Measurements from ENCODE around the gene TUBB. TPM values are rescaled to one million over a fixed set of nuclear protein-coding genes. Genes with fewer than 3 reads are reported as not detected.
A peak's percentile ranks its signal among the peaks of the same experiment; 100 is the strongest.

Gene TUBB
- total and polyA plus RNA-seq, 2 of the 4 experiments (the other 2 are of a cell fraction) = 1,401 to 2,004 TPM

- peak overlapping the region; percentile 61 for H4K5ac ChIP-seq (ENCODE audit: low read depth, low read length)
- H3K18ac ChIP-seq (ENCODE audit: low read depth, low read length) = peak overlapping the region; percentile 92
- dilution Hi-C loops (cut with HindIII; ENCODE audit: low sequenced_read_pairs, unreplicated experiment) = no loop called here
- H4K20me1 ChIP-seq (ENCODE audit: insufficient read depth, low read length) = peaks cover 70% of the 10 kb centered on the region
- ATAC-seq (ENCODE audit: low read depth) (no peak), DNase-seq (no peak)
- in situ Hi-C loops (cut with MboI; ENCODE audit: low sequenced_read_pairs) = loop anchor here (5.0 kb wide), 1 partner anchor 38 kb away; the partner anchor contains the start of gene TUBB
- peak overlapping the region; percentile 96 for H2BK5ac ChIP-seq (ENCODE audit: low read depth, low read length, poor library complexity, severe bottlenecking)
- peak overlapping the region; percentile 98 for H3K4ac ChIP-seq (ENCODE audit: low read depth, low read length)
- 18% methylated on average over 1 of the region's 2 CpGs; no CpG with 5 or more reads in 1 of the 2 experiments for WGBS, 2 experiments (ENCODE audit: extremely low coverage in 2 of 2, insufficient read length in 1 of 2)
- peak overlapping the region; percentile 96 for H3K4me2 ChIP-seq (ENCODE audit: low read depth, low read length)
- peak overlapping the region; percentile 100 for H3K9ac ChIP-seq (ENCODE audit: low read depth, low read length)
- H4K91ac ChIP-seq (ENCODE audit: insufficient read depth, low read depth, low read length) = peak overlapping the region; percentile 99
- peak overlapping the region; percentile 88 for H2BK120ac ChIP-seq (ENCODE audit: low read depth, low read length)
- H4K8ac ChIP-seq (ENCODE audit: low read depth in 2 of 2, low read length in 2 of 2) = peak overlapping the region; percentile 90 to 96
- ChIA-PET POLR2A (ENCODE audit: unreplicated experiment) (interaction anchor here (0.5 to 1.2 kb wide), 3 partner anchors 37 to 94 kb away, joined by 3 to 10 read pairs (median 6); no protein-coding TSS in a partner anchor), CTCF (no interaction called here)
- no peak overlapping the region for H2AFZ ChIP-seq (replicated peaks; ENCODE audit: low read length, poor library complexity)
- H3K27ac ChIP-seq (ENCODE audit: insufficient read depth, low read length) = peak overlapping the region; percentile 100
- peak overlapping the region; percentile 96; the same call in 2 of the 3 replicates for H2BK15ac ChIP-seq (ENCODE audit: low read depth, low read length)
- peak overlapping the region; percentile 32; the same call in 1 of the 2 replicates for H2BK20ac ChIP-seq (ENCODE audit: low read depth, low read length)
- 0 out of 2 replicates have a peak, but pooled peaks have one; percentile 17 for TF ChIP-seq MAZ (IDR thresholded peaks at IDR 0.05; ENCODE audit: borderline replicate concordance, low read depth, low read length)
- TF ChIP-seq BHLHE40 (IDR thresholded peaks at IDR 0.05; ENCODE audit: low read depth, low read length) = no peak
- peaks cover 23% of the 10 kb centered on the region for H3K4me1 ChIP-seq (ENCODE audit: control insufficient read depth, insufficient read depth, low read length)
- H3K9me1 ChIP-seq (ENCODE audit: insufficient read depth, low read length) = peaks cover 2% of the 10 kb centered on the region; the same call in 1 of the 2 replicates
- H3K56ac ChIP-seq (ENCODE audit: extremely low read depth, insufficient read depth, low read length) = peak overlapping the region; percentile 100
- peaks cover 44% of the 10 kb centered on the region for H3K36me3 ChIP-seq (ENCODE audit: control insufficient read depth, insufficient read depth, low read length)
- intact Hi-C loops (cut with micrococcal nuclease) = loop anchor here (5.0 kb wide), 1 partner anchor 403 kb away; no protein-coding TSS in a partner anchor
- BruUV-seq (replicated peaks) = no TSS peak
- H3K23ac ChIP-seq (ENCODE audit: low read depth, low read length) = peak overlapping the region; percentile 100
- H2AK5ac ChIP-seq (ENCODE audit: low read depth, low read length) = peak overlapping the region; percentile 98
- H3K27me3 ChIP-seq (ENCODE audit: control insufficient read depth, insufficient read depth, low read length) = no peaks in the 10 kb centered on the region
- H2AK9ac ChIP-seq (replicated peaks; ENCODE audit: low read depth, low read length, poor library complexity) = peak overlapping the region; percentile 95
- H3K14ac ChIP-seq (replicated peaks; ENCODE audit: low read depth, low read length) = peak overlapping the region; percentile 100
- H3K4me3 ChIP-seq (ENCODE audit: insufficient read depth, low read depth, low read length) = peak overlapping the region; percentile 97
- H3K9me3 ChIP-seq (ENCODE audit: control insufficient read depth, insufficient read depth, low read length) = no peaks in the 10 kb centered on the region
- H3K79me1 ChIP-seq (ENCODE audit: low read depth in 1 of 2, low read length in 2 of 2) = peaks cover 10 to 38% of the 10 kb centered on the region in 2 experiments; a peak in 3 of 4 replicates
Measured at GRCh38 chr6:30683980-30684338, 36.2 kb upstream of the TUBB start.
